ENCODE measurements around the gene OR4D11. TPM values are rescaled to one million over a fixed set of nuclear protein-coding genes. Genes with fewer than 3 reads are reported as not detected.
"Not testable (repeated sequence)": the region's sequence is repeated elsewhere in the genome, so short reads cannot be mapped to it uniquely, and the experiment has no call there.

OR4D11 gene
- total RNA-seq, 2 donors from 2014 or later: not detected

DNA sequence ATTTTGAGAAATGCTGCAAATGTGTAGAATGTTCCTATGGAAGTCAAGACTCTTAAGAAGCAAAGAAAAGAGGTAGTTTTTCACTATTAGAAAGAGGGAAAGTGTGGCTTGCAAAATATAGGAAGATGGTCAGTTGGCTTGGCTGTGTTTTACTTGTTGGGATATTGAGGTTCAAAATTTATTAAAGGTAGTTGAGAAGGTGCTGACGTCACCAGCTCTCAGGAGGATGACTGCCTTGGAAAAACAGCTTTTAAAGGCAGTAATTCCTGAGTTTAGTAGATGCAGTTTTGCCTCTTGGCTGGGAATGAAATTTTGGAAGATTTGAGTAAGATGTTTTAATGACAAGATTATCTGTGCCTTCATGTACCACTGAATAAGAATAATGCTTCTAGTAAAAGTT lies 8.3 kb downstream of the OR4D11 start:
- Histone ChIP-seq H3K27ac (no peak overlapping the region), H3K36me3 (no peaks in the 10 kb centered on the region), H3K4me3 (no peak overlapping the region), H3K4me1 (ENCODE audit: control insufficient read depth in 1 of 2, low read depth in 2 of 2) (no peaks in the 10 kb centered on the region), H3K9me3 (no peaks in the 10 kb centered on the region), H3K27me3 (replicated peaks; ENCODE audit: insufficient read depth) (no peaks in the 10 kb centered on the region)
- ATAC-seq (ENCODE audit: insufficient number of reproducible peaks, low FRiP score, low read depth) (no peak), DNase-seq (ENCODE audit: low spot score) (no peak)
- TF ChIP-seq, protein P1, sequence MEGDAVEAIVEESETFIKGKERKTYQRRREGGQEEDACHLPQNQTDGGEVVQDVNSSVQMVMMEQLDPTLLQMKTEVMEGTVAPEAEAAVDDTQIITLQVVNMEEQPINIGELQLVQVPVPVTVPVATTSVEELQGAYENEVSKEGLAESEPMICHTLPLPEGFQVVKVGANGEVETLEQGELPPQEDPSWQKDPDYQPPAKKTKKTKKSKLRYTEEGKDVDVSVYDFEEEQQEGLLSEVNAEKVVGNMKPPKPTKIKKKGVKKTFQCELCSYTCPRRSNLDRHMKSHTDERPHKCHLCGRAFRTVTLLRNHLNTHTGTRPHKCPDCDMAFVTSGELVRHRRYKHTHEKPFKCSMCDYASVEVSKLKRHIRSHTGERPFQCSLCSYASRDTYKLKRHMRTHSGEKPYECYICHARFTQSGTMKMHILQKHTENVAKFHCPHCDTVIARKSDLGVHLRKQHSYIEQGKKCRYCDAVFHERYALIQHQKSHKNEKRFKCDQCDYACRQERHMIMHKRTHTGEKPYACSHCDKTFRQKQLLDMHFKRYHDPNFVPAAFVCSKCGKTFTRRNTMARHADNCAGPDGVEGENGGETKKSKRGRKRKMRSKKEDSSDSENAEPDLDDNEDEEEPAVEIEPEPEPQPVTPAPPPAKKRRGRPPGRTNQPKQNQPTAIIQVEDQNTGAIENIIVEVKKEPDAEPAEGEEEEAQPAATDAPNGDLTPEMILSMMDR (IDR thresholded peaks at IDR 0.05): no peak

DNA sequence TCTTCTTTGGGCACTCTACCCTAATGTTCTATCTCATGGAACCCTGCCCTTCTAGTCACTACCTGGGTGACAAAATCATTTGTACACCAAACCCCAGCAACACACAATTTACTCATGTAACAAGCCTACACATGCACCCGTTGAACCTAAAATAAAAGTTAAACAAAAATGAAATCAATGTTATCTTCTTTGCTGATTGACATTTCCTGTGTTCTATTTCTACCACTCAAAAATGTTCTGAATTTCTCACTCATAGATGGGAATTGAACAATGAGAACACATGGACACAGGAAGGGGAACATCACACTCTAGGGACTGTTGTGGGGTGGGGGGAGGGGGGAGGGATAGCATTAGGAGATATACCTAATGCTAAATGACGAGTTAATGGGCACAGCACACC lies 16.8 kb downstream of the OR4D11 start:
- not testable (repeated sequence) for H3K27me3 ChIP-seq (replicated peaks; ENCODE audit: insufficient read depth); H3K4me3 ChIP-seq; DNase-seq (ENCODE audit: low spot score); H3K36me3 ChIP-seq; H3K9me3 ChIP-seq; H3K4me1 ChIP-seq (ENCODE audit: control insufficient read depth in 1 of 2, low read depth in 2 of 2); ATAC-seq (ENCODE audit: insufficient number of reproducible peaks, low FRiP score, low read depth); H3K27ac ChIP-seq

DNA sequence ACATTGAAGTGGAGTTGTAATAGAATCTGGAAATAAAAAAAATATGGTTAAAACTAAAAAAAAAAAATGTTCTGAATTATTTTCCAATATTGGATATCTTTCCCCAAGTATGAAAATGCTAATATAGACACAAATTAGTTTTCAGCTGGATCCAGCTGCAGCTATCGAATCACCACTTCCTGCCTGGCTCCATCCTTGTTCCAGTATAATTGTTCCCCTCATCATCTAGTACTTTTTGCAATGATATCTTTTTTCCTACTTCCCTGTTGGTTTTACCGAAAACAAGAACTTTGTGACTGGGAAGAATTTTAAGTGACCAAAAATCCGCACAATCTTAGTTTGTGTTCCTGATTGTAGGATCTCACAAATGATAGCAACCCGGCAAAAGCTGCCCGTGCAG lies 17.4 kb downstream of the OR4D11 start:
- TF ChIP-seq, protein P1 (IDR thresholded peaks at IDR 0.05): no peak
- H3K4me3 ChIP-seq: no peak overlapping the region
- no peaks in the 10 kb centered on the region for H3K9me3 ChIP-seq
- no peak for ATAC-seq (ENCODE audit: insufficient number of reproducible peaks, low FRiP score, low read depth)
- no peaks in the 10 kb centered on the region for H3K4me1 ChIP-seq (ENCODE audit: control insufficient read depth in 1 of 2, low read depth in 2 of 2)
- no peak overlapping the region for H3K27ac ChIP-seq
- DNase-seq (ENCODE audit: low spot score): no peak
- no peaks in the 10 kb centered on the region for H3K27me3 ChIP-seq (replicated peaks; ENCODE audit: insufficient read depth)
- H3K36me3 ChIP-seq: no peaks in the 10 kb centered on the region

DNA sequence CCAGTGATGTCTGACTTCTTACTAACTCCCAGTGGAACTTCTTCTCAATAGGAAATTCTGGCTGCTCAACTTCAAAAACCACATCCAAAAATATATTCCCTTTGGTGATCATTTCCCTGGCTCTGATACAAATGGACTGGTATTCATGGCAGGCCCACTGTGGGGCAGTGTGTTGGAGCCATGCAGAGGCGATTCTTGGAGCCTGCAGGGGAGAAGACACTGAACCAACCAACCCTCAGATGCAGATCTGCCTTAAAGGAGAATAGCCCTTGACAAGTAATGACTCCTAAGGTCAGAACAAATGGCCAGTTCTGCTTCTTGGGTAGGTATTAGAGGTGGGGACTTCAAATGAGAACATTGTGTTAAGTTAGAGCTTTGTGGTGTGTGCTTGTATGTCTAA lies 20.2 kb downstream of the OR4D11 start:
- Histone ChIP-seq H3K27me3 (replicated peaks; ENCODE audit: insufficient read depth) (no peaks in the 10 kb centered on the region), H3K4me3 (no peak overlapping the region), H3K36me3 (no peaks in the 10 kb centered on the region), H3K27ac (no peak overlapping the region), H3K9me3 (no peaks in the 10 kb centered on the region), H3K4me1 (ENCODE audit: control insufficient read depth in 1 of 2, low read depth in 2 of 2) (no peaks in the 10 kb centered on the region)
- DNase-seq (ENCODE audit: low spot score) (no peak), ATAC-seq (ENCODE audit: insufficient number of reproducible peaks, low FRiP score, low read depth) (no peak)
- TF ChIP-seq, protein P1 (IDR thresholded peaks at IDR 0.05): no peak

DNA sequence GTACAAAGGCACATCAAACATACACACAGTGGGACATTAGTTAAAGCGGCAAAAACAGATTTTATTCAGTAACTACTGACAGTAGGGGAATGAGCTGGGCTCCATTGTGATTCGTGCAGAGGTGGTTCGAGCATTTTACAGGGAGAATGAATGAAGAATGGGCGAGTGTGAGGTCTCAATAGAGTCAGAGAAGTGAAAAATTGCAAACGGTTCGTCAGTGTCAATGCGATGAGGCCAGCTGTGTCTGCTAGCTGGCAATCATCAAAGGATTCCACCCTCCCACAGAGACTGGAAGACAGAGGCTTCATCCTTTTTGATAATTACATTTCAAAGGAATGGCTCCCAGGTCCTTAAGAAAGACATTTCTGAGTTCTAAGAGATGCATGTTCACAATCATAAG lies 25.3 kb downstream of the OR4D11 start:
- H3K9me3 ChIP-seq: no peaks in the 10 kb centered on the region

DNA sequence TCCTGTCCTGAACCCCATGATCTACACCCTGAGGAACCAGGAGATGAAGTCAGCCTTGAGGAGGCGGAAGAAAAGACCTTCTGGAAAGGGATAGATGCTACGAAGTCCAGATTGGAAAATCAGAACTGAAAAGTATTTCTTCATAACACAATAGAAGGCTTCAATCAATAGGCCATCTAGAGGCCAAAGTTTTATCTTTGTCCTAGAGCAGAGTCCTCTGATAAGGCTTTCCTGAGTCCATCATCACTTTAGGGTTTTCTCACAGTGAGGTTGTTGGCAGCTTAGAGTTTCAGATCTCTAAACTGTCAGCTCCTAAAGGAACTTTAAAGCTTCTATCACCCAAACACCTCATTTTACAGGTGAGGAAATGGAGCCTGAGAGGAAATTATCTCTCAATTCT lies 29.2 kb downstream of the OR4D11 start:
- ATAC-seq (ENCODE audit: insufficient number of reproducible peaks, low FRiP score, low read depth): no peak
- TF ChIP-seq, protein P1 (IDR thresholded peaks at IDR 0.05): no peak

More for the DNA sequence above, 25.3 kb downstream of the OR4D11 start:
- H3K27me3 ChIP-seq (replicated peaks; ENCODE audit: insufficient read depth): no peaks in the 10 kb centered on the region
- DNase-seq (ENCODE audit: low spot score) (no peak), ATAC-seq (ENCODE audit: insufficient number of reproducible peaks, low FRiP score, low read depth) (no peak)
- H3K36me3 ChIP-seq: no peaks in the 10 kb centered on the region
- H3K4me1 ChIP-seq (ENCODE audit: control insufficient read depth in 1 of 2, low read depth in 2 of 2): no peaks in the 10 kb centered on the region
- H3K4me3 ChIP-seq: no peak overlapping the region
- H3K27ac ChIP-seq: no peak overlapping the region
- TF ChIP-seq, protein P1 (IDR thresholded peaks at IDR 0.05): no peak

More for the DNA sequence above, 29.2 kb downstream of the OR4D11 start:
- Histone ChIP-seq H3K4me1 (ENCODE audit: control insufficient read depth in 1 of 2, low read depth in 2 of 2) (no peaks in the 10 kb centered on the region), H3K27me3 (replicated peaks; ENCODE audit: insufficient read depth) (no peaks in the 10 kb centered on the region), H3K27ac (no peak overlapping the region), H3K36me3 (no peaks in the 10 kb centered on the region), H3K9me3 (no peaks in the 10 kb centered on the region), H3K4me3 (no peak overlapping the region)
- DNase-seq (ENCODE audit: low spot score): no peak

Measured in thoracic aorta (tissue), 2 donors.